MCF 10A (cell line): Measurements from ENCODE around the gene RAPGEF6. TPM values are rescaled to one million over a fixed set of nuclear protein-coding genes. Genes with fewer than 3 reads are reported as not detected.
"Not testable (repeated sequence)": the region's sequence is repeated elsewhere in the genome, so short reads cannot be mapped to it uniquely, and the experiment has no call there.

Experiments used
- BruUV-seq: library from RNA; stranded (reverse); fragments of 400-500 nt; replicated peaks from 2 replicates; lab custom pipeline; 2021; lab: Mats Ljungman, UMichigan
- CTCF ChIA-PET: fragments of 300-600 bp; sonication (Branson Sonifier 250); formaldehyde crosslinking; extraction: SDS; loops from one replicate; lab custom pipeline; 2021; ENCODE audit warnings: antibody characterized with exemption, inconsistent platforms; lab: Yijun Ruan, JAX
- POLR2A ChIA-PET: fragments of 300-600, 350-650 bp; sonication (Branson Sonifier 250); formaldehyde crosslinking; extraction: SDS; loops from one replicate; lab custom pipeline; 2020; ENCODE audit warnings: antibody characterized with exemption, inconsistent platforms; lab: Yijun Ruan, JAX
- DNase-seq: peaks from one replicate; pipeline ENCODE4 v3.0.0-alpha.2; 2018; ENCODE audit not compliant: unreplicated experiment
- H3K27ac Mint-ChIP-seq: one replicate; pipeline ENCODE4 v1.8.0; 2022; ENCODE audit warnings: mild to moderate bottlenecking, low read depth, mixed read lengths; ENCODE audit not compliant: unreplicated experiment
- H3K27me3 Mint-ChIP-seq: one replicate; pipeline ENCODE4 v1.8.0; 2022; ENCODE audit warnings: mixed read lengths; ENCODE audit not compliant: insufficient read depth, unreplicated experiment
- H3K36me3 Mint-ChIP-seq: one replicate; pipeline ENCODE4 v1.8.0; 2022; ENCODE audit warnings: mild to moderate bottlenecking, moderate library complexity, mixed read lengths; ENCODE audit not compliant: insufficient read depth, unreplicated experiment
- H3K4me1 Mint-ChIP-seq: one replicate; pipeline ENCODE4 v1.8.0; 2022; ENCODE audit warnings: mixed read lengths; ENCODE audit not compliant: insufficient read depth, unreplicated experiment
- H3K4me3 Mint-ChIP-seq: one replicate; pipeline ENCODE4 v1.8.0; 2022; ENCODE audit warnings: mild to moderate bottlenecking, moderate library complexity, mixed read lengths; ENCODE audit not compliant: unreplicated experiment
- H3K9me3 Mint-ChIP-seq: one replicate; pipeline ENCODE4 v1.8.0; 2022; ENCODE audit warnings: mixed read lengths; ENCODE audit not compliant: unreplicated experiment
- CTCF ChIP-seq: fragments of 200-600 bp; IDR thresholded peaks from one replicate; pipeline ENCODE4 v1.8.0; 2022; ENCODE audit warnings: antibody characterized with exemption, mild to moderate bottlenecking; ENCODE audit not compliant: unreplicated experiment
- intact Hi-C: fragments of 100-400 bp; cut with micrococcal nuclease; formaldehyde crosslinking; loops from 2 replicates; pipeline ENCODE4 v1.14.1; 2022
- total RNA-seq: library from RNA; stranded (reverse); gene quantifications from 2 replicates; pipeline ENCODE4 v1.2.3, GENCODE V29; 2022

The RAPGEF6 gene
- total RNA-seq, 1 experiment from 2014 or later, result 20.5 TPM

GRCh38 chr5:131593921-131594320 lies 41.1 kb downstream of the RAPGEF6 start:
- no peak for TF ChIP-seq CTCF
- H3K4me1 Mint-ChIP-seq, result no peaks in the 10 kb centered on the region
- POLR2A ChIA-PET, result no interaction called here
- H3K27ac Mint-ChIP-seq, result peak overlapping the region; percentile 29
- BruUV-seq, result no TSS peak
- DNase-seq, result no peak
- intact Hi-C loops, result no loop called here
- no peaks in the 10 kb centered on the region for H3K9me3 Mint-ChIP-seq
- H3K4me3 Mint-ChIP-seq, result no peak overlapping the region
- CTCF ChIA-PET, result no interaction called here
- peaks cover 19% of the 10 kb centered on the region for H3K36me3 Mint-ChIP-seq
- H3K27me3 Mint-ChIP-seq, result no peaks in the 10 kb centered on the region

- DNase-seq, BruUV-seq, H3K9me3 Mint-ChIP-seq, H3K27me3 Mint-ChIP-seq, H3K27ac Mint-ChIP-seq, intact Hi-C loops, H3K4me1 Mint-ChIP-seq, H3K4me3 Mint-ChIP-seq: not testable (repeated sequence)
- POLR2A ChIA-PET, result interaction anchor here (0.7 kb wide), 1 partner anchor 94 kb away, joined by 3 read pairs; no protein-coding TSS in a partner anchor
- H3K36me3 Mint-ChIP-seq, result peaks cover 15% of the 10 kb centered on the region
- CTCF ChIA-PET, result interaction anchor here (7.8 kb wide), 1 partner anchor 414 kb away, joined by 171 read pairs; no protein-coding TSS in a partner anchor
Measured at GRCh38 chr5:131593436-131593835, 41.6 kb downstream of the RAPGEF6 start.

- Mint-ChIP-seq H3K27me3 (no peaks in the 10 kb centered on the region), H3K36me3 (peaks cover 23% of the 10 kb centered on the region), H3K4me3 (no peak overlapping the region), H3K9me3 (no peaks in the 10 kb centered on the region), H3K4me1 (peaks cover 8% of the 10 kb centered on the region), H3K27ac (no peak overlapping the region)
- TF ChIP-seq CTCF, result peak; percentile 98
- DNase-seq, result peak; percentile 58
- ChIA-PET CTCF (interaction anchor here (0.5 to 7.8 kb wide), 86 partner anchors 10 to 1579 kb away, joined by 3 to 171 read pairs (median 5); partner anchors contain the start of gene FNIP1), POLR2A (interaction anchor here (0.6 to 1.8 kb wide), 17 partner anchors 9 to 819 kb away, joined by 3 to 7 read pairs (median 3); no protein-coding TSS in a partner anchor)
- intact Hi-C loops, result loop anchor here (1.0 to 10.0 kb wide), 7 partner anchors 45 to 474 kb away; partner anchors contain the start of gene FNIP1
- BruUV-seq, result no TSS peak
Measured at GRCh38 chr5:131589510-131590348, 45.3 kb downstream of the RAPGEF6 start.

- Mint-ChIP-seq H3K4me3 (no peak overlapping the region), H3K27me3 (no peaks in the 10 kb centered on the region), H3K27ac (no peak overlapping the region), H3K4me1 (peaks cover 19% of the 10 kb centered on the region), H3K36me3 (peaks cover 20% of the 10 kb centered on the region), H3K9me3 (no peaks in the 10 kb centered on the region)
- no TSS peak for BruUV-seq
- ChIA-PET POLR2A (no interaction called here), CTCF (interaction anchor here (0.7 to 7.8 kb wide), 11 partner anchors 8 to 1009 kb away, joined by 3 to 171 read pairs (median 24); no protein-coding TSS in a partner anchor)
- intact Hi-C loops, result loop anchor here (5.0 to 10.0 kb wide), 2 partner anchors 107 to 165 kb away; no protein-coding TSS in a partner anchor
- DNase-seq, result peak; percentile 32
- no peak for TF ChIP-seq CTCF
Measured at GRCh38 chr5:131587541-131587940, 47.5 kb downstream of the RAPGEF6 start.
